ENCODE results near the gene ZNF248. TPM values are rescaled to one million over a fixed set of nuclear protein-coding genes. Genes with fewer than 3 reads are reported as not detected.

Gene ZNF248
- total RNA-seq, 3 donors from 2014 or later (not counting 1 experiment from before 2014, with no cell fraction given) = 2.8 to 6.3 (median 5.1) TPM

DNA sequence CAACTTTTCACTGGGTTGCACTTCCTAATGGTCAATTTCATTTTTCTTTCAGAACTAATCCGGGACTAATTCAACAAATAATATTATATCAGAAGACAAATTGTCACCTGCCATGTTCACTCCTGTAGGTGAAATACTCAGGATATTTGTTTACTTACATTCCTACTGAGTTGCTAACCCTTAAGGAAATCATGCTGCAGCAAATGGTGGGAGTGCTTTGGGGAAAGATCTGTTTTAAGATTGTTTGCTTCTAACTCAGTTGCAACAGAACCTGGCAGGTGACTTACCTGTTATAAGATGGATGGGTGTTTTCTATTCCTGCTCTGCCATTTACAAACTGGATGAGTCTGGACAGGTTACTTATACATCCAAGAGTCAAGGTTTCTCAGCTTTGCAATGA, 81.8 kb downstream of the ZNF248 start:
- H3K4me3 Mint-ChIP-seq = no peak overlapping the region
- WGBS (ENCODE audit: insufficient coverage) = no CpG with 5 or more reads among the region's 1 CpG
- H3K4me3 ChIP-seq (ENCODE audit: low read length) = no peak overlapping the region
- H3K4me1 ChIP-seq (ENCODE audit: control insufficient read depth, insufficient read depth, low read length) = no peaks in the 10 kb centered on the region
- DNase-seq = no peak
- H3K36me3 ChIP-seq (ENCODE audit: control insufficient read depth, insufficient read depth, low read length) = no peaks in the 10 kb centered on the region
- no peaks in the 10 kb centered on the region for H3K4me1 Mint-ChIP-seq
- TF ChIP-seq, protein P1, sequence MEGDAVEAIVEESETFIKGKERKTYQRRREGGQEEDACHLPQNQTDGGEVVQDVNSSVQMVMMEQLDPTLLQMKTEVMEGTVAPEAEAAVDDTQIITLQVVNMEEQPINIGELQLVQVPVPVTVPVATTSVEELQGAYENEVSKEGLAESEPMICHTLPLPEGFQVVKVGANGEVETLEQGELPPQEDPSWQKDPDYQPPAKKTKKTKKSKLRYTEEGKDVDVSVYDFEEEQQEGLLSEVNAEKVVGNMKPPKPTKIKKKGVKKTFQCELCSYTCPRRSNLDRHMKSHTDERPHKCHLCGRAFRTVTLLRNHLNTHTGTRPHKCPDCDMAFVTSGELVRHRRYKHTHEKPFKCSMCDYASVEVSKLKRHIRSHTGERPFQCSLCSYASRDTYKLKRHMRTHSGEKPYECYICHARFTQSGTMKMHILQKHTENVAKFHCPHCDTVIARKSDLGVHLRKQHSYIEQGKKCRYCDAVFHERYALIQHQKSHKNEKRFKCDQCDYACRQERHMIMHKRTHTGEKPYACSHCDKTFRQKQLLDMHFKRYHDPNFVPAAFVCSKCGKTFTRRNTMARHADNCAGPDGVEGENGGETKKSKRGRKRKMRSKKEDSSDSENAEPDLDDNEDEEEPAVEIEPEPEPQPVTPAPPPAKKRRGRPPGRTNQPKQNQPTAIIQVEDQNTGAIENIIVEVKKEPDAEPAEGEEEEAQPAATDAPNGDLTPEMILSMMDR (IDR thresholded peaks at IDR 0.05) = no peak
- intact Hi-C loops (cut with micrococcal nuclease) = no loop called here
- no peak overlapping the region for H3K27ac Mint-ChIP-seq
- H3K27ac ChIP-seq (ENCODE audit: low read length) = no peak overlapping the region
- H3K9me3 Mint-ChIP-seq = peaks cover 3 to 16% of the 10 kb centered on the region in 2 donors
- ATAC-seq = no peak
- no peaks in the 10 kb centered on the region for H3K27me3 ChIP-seq (ENCODE audit: control insufficient read depth, insufficient read depth, low read length)
- peaks cover 5% of the 10 kb centered on the region for H3K36me3 Mint-ChIP-seq
- H3K9me3 ChIP-seq (ENCODE audit: control insufficient read depth, insufficient read depth, low read length) = peaks cover 9% of the 10 kb centered on the region
- H3K27me3 Mint-ChIP-seq (ENCODE audit: low read depth in 2 of 2) = no peaks in the 10 kb centered on the region

DNA sequence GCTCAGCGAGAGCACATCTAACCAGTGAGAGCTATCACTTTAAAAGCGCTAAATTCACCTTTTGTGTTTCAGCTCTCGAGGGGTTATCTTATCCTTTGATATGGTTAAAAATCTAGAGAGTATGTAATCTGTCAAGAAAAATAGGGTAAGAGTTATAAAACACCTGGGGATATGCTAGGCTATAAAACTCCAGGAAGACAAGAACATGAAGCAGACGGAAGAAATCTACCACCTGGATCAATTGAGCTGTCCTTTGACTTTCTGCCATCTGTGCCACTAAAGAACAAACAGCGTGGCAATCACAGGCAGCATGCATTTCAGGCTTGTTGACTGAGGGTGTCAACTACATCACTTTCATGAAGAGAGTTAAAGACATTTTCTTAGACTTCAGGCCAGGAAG, 83.1 kb downstream of the ZNF248 start:
- H3K36me3 Mint-ChIP-seq = peaks cover 5% of the 10 kb centered on the region
- H3K9me3 Mint-ChIP-seq = peaks cover 3 to 16% of the 10 kb centered on the region in 2 donors
- Histone ChIP-seq H3K27ac (ENCODE audit: low read length) (no peak overlapping the region), H3K36me3 (ENCODE audit: control insufficient read depth, insufficient read depth, low read length) (no peaks in the 10 kb centered on the region), H3K4me1 (ENCODE audit: control insufficient read depth, insufficient read depth, low read length) (no peaks in the 10 kb centered on the region), H3K27me3 (ENCODE audit: control insufficient read depth, insufficient read depth, low read length) (no peaks in the 10 kb centered on the region), H3K9me3 (ENCODE audit: control insufficient read depth, insufficient read depth, low read length) (peaks cover 8% of the 10 kb centered on the region), H3K4me3 (ENCODE audit: low read length) (no peak overlapping the region)
- no peaks in the 10 kb centered on the region for H3K27me3 Mint-ChIP-seq (ENCODE audit: low read depth in 2 of 2)
- no peak overlapping the region for H3K27ac Mint-ChIP-seq
- no peak for DNase-seq
- TF ChIP-seq, protein P1 (IDR thresholded peaks at IDR 0.05) = no peak
- 85% methylated on average over 5 of the region's 5 CpGs for WGBS (ENCODE audit: insufficient coverage)
- no peak for ATAC-seq
- intact Hi-C loops (cut with micrococcal nuclease) = no loop called here
- H3K4me1 Mint-ChIP-seq = no peaks in the 10 kb centered on the region
- H3K4me3 Mint-ChIP-seq = no peak overlapping the region

DNA sequence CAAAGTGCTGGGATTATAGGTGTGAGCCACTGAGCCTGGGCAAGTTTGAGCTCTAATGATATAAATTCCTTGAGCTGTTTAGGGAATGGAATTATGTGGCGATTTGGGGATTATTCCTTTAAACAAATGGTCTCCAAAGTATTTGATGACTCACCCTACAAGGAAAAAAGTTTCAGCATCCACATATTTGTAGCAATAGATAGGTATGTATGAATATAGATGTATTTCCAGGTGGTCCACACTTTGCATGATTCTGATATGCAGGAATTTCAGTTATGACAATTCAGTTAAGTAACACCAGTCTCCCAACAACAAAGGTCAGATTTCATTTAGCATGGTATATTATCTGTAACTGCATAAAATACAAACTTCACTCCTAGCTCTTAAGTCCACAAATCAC, 92.2 kb downstream of the ZNF248 start:
- no peak overlapping the region for H3K4me3 ChIP-seq (ENCODE audit: low read length)
- Mint-ChIP-seq H3K36me3 (peaks cover 36% of the 10 kb centered on the region), H3K9me3 (peaks cover 12 to 28% of the 10 kb centered on the region in 2 donors), H3K4me1 (no peaks in the 10 kb centered on the region), H3K27me3 (ENCODE audit: low read depth in 2 of 2) (no peaks in the 10 kb centered on the region), H3K4me3 (no peak overlapping the region), H3K27ac (no peak overlapping the region)
- no peaks in the 10 kb centered on the region for H3K36me3 ChIP-seq (ENCODE audit: control insufficient read depth, insufficient read depth, low read length)
- H3K27ac ChIP-seq (ENCODE audit: low read length) = no peak overlapping the region
- TF ChIP-seq, protein P1 (IDR thresholded peaks at IDR 0.05) = no peak
- peaks cover 19% of the 10 kb centered on the region for H3K9me3 ChIP-seq (ENCODE audit: control insufficient read depth, insufficient read depth, low read length)
- no peaks in the 10 kb centered on the region for H3K27me3 ChIP-seq (ENCODE audit: control insufficient read depth, insufficient read depth, low read length)
- intact Hi-C loops (cut with micrococcal nuclease) = no loop called here
- ATAC-seq (no peak), DNase-seq (no peak)
- no peaks in the 10 kb centered on the region for H3K4me1 ChIP-seq (ENCODE audit: control insufficient read depth, insufficient read depth, low read length)
- WGBS (ENCODE audit: insufficient coverage) = no CpG with 5 or more reads among the region's 1 CpG

DNA sequence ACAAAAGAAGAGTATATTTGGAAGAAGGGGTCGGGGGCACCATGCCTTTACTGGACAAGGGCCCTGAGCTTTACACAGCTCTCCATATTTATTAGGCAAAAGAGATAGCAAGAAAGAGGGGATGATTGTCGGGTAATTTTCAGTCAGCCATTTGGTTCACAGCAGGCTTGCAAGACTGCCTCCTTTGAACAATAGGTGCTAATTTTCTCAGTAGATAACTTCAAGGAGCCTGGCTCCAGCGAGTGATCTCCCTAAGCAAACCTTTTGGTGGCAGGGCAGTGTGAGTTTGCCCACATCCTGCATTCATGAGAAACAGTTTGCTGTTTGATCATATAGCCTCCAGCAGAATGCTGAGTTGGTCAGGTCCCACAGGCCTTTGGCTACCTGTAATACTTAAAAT, 94.3 kb downstream of the ZNF248 start:
- no peaks in the 10 kb centered on the region for H3K27me3 ChIP-seq (ENCODE audit: control insufficient read depth, insufficient read depth, low read length)
- H3K9me3 ChIP-seq (ENCODE audit: control insufficient read depth, insufficient read depth, low read length) = peaks cover 19% of the 10 kb centered on the region
- H3K27ac ChIP-seq (ENCODE audit: low read length) = no peak overlapping the region
- H3K27me3 Mint-ChIP-seq (ENCODE audit: low read depth in 2 of 2) = no peaks in the 10 kb centered on the region
- H3K27ac Mint-ChIP-seq = no peak overlapping the region
- H3K36me3 ChIP-seq (ENCODE audit: control insufficient read depth, insufficient read depth, low read length) = no peaks in the 10 kb centered on the region
- H3K9me3 Mint-ChIP-seq = peaks cover 8 to 24% of the 10 kb centered on the region in 2 donors
- H3K4me1 ChIP-seq (ENCODE audit: control insufficient read depth, insufficient read depth, low read length) = no peaks in the 10 kb centered on the region
- intact Hi-C loops (cut with micrococcal nuclease) = no loop called here
- H3K4me1 Mint-ChIP-seq = no peaks in the 10 kb centered on the region
- ATAC-seq (no peak), DNase-seq (no peak)
- no peak overlapping the region for H3K4me3 Mint-ChIP-seq
- H3K36me3 Mint-ChIP-seq = peaks cover 31% of the 10 kb centered on the region
- TF ChIP-seq, protein P1 (IDR thresholded peaks at IDR 0.05) = no peak
- H3K4me3 ChIP-seq (ENCODE audit: low read length) = no peak overlapping the region
- 65% methylated on average over 3 of the region's 3 CpGs for WGBS (ENCODE audit: insufficient coverage)
